Ascending aorta (tissue), 2 donors: ENCODE data around the gene ANKRD44. TPM values are rescaled to one million over a fixed set of nuclear protein-coding genes. Genes with fewer than 3 reads are reported as not detected.
A peak's percentile ranks its signal among the peaks of the same experiment; 100 is the strongest.

Source experiments
- DNase-seq, 2 donors: peaks; one replicate each; pipeline ENCODE4 v3.0.0-alpha.2; 2019; ENCODE audit warnings: low spot score in 2 of 2
- H3K27ac ChIP-seq, 2 donors: fragments of 200-600 bp; sonication (generic); one replicate each; pipeline ENCODE4 v1.5.1; 2016 to 2017; ENCODE audit warnings: mild to moderate bottlenecking in 1 of 2
- H3K27me3 ChIP-seq: fragments of 200-600 bp; sonication (generic); one replicate; pipeline ENCODE4 v1.5.1; 2017
- H3K36me3 ChIP-seq, 2 donors: fragments of 200-600 bp; sonication (generic); one replicate each; pipeline ENCODE4 v1.5.1; 2016
- H3K4me1 ChIP-seq, 2 donors: fragments of 200-600 bp; sonication (generic); one replicate each; pipeline ENCODE4 v1.5.1; 2016 to 2017; ENCODE audit warnings: mild to moderate bottlenecking in 1 of 2
- H3K4me3 ChIP-seq, 2 donors: fragments of 200-600 bp; sonication (generic); one replicate each; pipeline ENCODE4 v1.5.1; 2016 to 2017; ENCODE audit warnings: mild to moderate bottlenecking in 1 of 2
- H3K9me3 ChIP-seq, 2 donors: fragments of 200-600 bp; sonication (generic); one replicate each; pipeline ENCODE4 v1.5.1; 2016
- intact Hi-C: fragments of 100-400 bp; cut with DNase I; formaldehyde crosslinking; loops from one replicate; pipeline ENCODE4 v1.15.1; 2023
- total RNA-seq: library from RNA; depleted of rRNA; stranded (reverse); fragments of >200 nt; gene quantifications from one replicate; pipeline ENCODE4 v1.1.0, GENCODE V29; 2016
- TF ChIP-seq, protein P1 (sequence below), 3 experiments: fragments of 200-600 bp in 2 of 3; fragments of 450-650 bp in 1 of 3; sonication (generic) in 2 of 3; IDR thresholded peaks; one replicate each; pipeline ENCODE4 v1.5.1; 2016 to 2019; ENCODE audit warnings: antibody characterized with exemption in 3 of 3, mild to moderate bottlenecking in 1 of 3, moderate library complexity in 1 of 3

ANKRD44 gene
- total RNA-seq, 1 donor from 2014 or later = 66.3 TPM

DNA sequence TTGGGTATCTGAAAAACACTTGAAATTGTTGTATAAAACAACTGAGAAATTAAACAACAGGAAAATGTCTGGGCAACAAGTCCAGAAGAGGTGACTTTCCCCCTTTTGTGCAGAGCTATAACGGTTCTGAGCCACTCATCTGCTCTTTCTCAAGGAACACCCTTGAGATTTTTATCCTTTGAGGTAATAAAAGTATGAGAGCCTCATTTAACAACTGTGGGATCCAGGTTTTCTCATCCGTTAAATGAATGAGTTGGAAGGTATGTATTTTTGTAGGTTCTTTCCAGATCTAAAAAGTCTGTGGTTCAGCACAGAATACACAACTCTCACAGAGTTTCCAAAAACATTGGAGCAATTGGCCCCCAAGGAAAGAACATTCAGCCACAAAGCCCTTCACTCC is 93.0 kb downstream of the ANKRD44 start:
- Histone ChIP-seq H3K27me3 (no peaks in the 10 kb centered on the region), H3K27ac (no peak overlapping the region), H3K36me3 (no peaks in the 10 kb centered on the region), H3K4me3 (no peak overlapping the region), H3K9me3 (no peaks in the 10 kb centered on the region), H3K4me1 (peaks cover 6 to 21% of the 10 kb centered on the region in 2 donors)
- TF ChIP-seq, protein P1, sequence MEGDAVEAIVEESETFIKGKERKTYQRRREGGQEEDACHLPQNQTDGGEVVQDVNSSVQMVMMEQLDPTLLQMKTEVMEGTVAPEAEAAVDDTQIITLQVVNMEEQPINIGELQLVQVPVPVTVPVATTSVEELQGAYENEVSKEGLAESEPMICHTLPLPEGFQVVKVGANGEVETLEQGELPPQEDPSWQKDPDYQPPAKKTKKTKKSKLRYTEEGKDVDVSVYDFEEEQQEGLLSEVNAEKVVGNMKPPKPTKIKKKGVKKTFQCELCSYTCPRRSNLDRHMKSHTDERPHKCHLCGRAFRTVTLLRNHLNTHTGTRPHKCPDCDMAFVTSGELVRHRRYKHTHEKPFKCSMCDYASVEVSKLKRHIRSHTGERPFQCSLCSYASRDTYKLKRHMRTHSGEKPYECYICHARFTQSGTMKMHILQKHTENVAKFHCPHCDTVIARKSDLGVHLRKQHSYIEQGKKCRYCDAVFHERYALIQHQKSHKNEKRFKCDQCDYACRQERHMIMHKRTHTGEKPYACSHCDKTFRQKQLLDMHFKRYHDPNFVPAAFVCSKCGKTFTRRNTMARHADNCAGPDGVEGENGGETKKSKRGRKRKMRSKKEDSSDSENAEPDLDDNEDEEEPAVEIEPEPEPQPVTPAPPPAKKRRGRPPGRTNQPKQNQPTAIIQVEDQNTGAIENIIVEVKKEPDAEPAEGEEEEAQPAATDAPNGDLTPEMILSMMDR (IDR thresholded peaks at IDR 0.05) = no peak
- intact Hi-C loops = no loop called here
- no peak for DNase-seq

DNA sequence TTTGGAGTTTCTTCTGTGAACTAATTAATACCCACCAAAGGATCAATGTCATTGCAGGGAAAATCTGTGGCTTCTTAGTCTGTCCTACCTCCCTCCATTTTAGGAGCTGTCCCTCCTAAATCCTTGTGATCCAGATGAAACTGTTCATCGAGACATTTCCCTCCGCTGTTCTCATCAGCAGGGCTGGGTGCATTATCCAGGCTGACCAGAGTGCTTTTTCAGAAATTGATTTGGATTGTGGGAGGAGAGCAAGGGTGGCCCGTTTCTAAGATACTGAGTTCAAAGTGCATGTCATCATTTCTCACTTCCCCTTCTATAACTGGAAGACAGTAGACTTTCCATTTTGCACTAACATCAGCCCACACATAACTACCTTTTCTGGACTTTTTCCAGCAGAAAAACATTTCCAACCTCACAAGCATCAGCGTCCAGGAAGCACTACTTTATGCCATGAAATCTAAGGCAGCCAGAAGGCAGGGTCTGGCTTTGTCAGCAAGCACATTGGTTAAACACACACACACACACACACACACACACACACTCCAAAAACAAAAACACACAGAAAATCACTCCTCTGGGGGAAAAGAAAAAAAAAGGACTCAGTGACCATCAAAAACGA is 94.1 kb downstream of the ANKRD44 start:
- H3K27ac ChIP-seq = peak overlapping the region; percentile 0 to 41
- intact Hi-C loops = no loop called here
- no peak overlapping the region for H3K4me3 ChIP-seq
- DNase-seq = no peak
- H3K4me1 ChIP-seq = peaks cover 10 to 24% of the 10 kb centered on the region in 2 donors
- no peaks in the 10 kb centered on the region for H3K27me3 ChIP-seq
- no peaks in the 10 kb centered on the region for H3K9me3 ChIP-seq
- H3K36me3 ChIP-seq = no peaks in the 10 kb centered on the region
- TF ChIP-seq, protein P1 (IDR thresholded peaks at IDR 0.05) = no peak

DNA sequence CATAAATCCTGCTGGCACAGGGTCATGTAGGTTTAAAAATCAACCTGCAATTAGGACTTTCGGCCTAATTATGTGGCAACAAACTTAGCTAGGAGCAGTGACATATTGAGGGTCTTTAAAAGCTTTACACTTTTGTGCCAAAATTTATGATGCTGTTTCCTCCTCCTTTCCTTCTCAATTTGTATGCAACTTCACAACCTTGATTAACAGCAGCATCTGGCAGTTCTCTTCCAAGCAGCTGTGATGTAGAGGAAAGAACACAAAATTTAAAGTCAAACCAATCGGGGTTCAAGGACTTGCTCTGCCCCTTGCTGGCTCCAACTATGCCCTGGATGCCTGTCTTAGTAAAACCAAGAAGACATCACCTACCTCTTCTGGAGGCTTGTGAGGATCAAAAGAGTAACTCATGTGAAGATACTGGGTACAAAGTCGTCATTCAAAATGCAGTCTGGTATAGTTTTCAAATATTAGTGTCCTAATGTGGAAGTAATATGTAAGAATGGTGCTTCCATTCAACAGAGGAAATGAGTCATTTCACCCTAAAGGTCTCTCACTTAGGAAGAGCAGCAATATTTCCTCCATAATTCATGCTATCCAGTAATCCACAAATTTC is 94.7 kb downstream of the ANKRD44 start:
- no peaks in the 10 kb centered on the region for H3K36me3 ChIP-seq
- H3K27ac ChIP-seq = peak overlapping the region; percentile 0 to 41
- H3K4me3 ChIP-seq = no peak overlapping the region
- no peaks in the 10 kb centered on the region for H3K27me3 ChIP-seq
- DNase-seq = no peak
- H3K9me3 ChIP-seq = no peaks in the 10 kb centered on the region
- peaks cover 10 to 24% of the 10 kb centered on the region in 2 donors for H3K4me1 ChIP-seq
- TF ChIP-seq, protein P1 (IDR thresholded peaks at IDR 0.05) = no peak
- intact Hi-C loops = no loop called here

DNA sequence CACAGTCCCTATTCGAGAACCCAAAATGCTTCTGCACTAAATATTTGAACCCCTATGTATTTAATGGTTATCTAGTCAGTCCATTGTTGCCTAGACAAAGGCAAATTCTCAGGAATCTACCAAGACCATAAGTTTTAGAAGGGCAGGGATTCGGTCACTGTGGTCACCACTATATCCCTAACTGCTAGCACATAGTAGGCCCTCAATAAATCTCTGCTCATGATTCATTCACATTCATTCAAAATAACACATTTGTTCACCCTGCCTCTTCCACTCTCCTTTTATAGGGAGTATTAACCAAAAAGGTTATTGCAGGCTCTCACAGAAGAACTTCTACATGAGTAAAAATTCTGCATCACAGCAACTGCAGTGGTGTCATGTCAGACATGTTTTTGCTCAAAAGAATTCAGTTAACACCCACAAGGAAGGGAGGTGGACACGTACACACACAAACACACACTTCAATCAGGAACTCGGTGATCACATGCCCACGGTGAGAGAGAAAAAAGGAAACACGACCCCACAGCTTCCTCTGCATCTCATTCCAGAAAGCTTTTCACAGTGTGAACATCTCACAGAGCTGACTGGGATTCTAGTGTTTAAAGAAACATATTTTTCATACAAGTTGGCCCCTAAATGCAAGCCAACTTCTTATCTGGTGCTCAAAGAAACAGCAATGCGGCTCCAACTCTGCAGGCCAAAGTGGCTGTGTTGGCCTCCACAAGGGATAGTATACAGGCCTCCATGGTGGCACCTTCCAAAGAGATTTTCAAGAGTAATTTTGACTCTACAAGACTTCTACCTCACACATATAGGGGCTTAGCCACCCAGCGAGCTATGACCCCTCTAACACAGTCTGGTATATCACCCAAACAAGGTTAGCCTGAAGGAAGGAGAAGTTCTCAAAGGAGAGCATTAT is 98.0 kb downstream of the ANKRD44 start:
- intact Hi-C loops = no loop called here
- H3K4me3 ChIP-seq = no peak overlapping the region

DNA sequence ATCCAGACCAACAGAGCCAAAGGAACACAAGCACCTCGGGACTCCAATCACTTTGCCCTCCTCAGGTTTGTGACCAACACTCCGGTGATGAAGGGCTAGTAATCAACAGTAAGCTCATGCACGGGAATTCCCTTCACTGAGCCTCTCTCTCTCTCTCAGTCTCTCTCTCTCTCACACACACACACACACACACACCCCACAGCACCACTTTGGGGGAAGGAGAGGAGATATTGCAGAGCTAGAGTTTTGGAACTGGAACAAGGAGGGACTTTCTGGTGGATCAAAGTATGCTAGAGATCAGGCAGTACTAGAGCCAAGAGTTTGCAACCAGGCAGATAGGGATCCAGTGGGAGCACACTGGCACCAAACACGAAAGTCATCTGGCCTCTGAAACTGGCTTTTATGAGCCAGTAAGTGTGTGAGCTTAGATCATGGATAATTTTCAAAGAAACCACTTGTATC is 98.7 kb downstream of the ANKRD44 start:
- peaks cover 10 to 26% of the 10 kb centered on the region in 2 donors for H3K4me1 ChIP-seq
- intact Hi-C loops = no loop called here
- H3K27ac ChIP-seq = peak overlapping the region; percentile 67

More for the DNA sequence above, 98.0 kb downstream of the ANKRD44 start:
- no peaks in the 10 kb centered on the region for H3K27me3 ChIP-seq
- no peak for DNase-seq
- H3K36me3 ChIP-seq = no peaks in the 10 kb centered on the region
- H3K4me1 ChIP-seq = peaks cover 10 to 31% of the 10 kb centered on the region in 2 donors
- no peaks in the 10 kb centered on the region for H3K9me3 ChIP-seq
- H3K27ac ChIP-seq = peak overlapping the region; percentile 67
- TF ChIP-seq, protein P1 (IDR thresholded peaks at IDR 0.05) = no peak

More for the DNA sequence above, 98.7 kb downstream of the ANKRD44 start:
- H3K27me3 ChIP-seq = no peaks in the 10 kb centered on the region
- DNase-seq = no peak
- no peaks in the 10 kb centered on the region for H3K9me3 ChIP-seq
- H3K36me3 ChIP-seq = no peaks in the 10 kb centered on the region
- no peak overlapping the region for H3K4me3 ChIP-seq
- TF ChIP-seq, protein P1 (IDR thresholded peaks at IDR 0.05) = no peak
